DMS153 treated with DMSO at 0.1 percent for 48 hours (cell line): ENCODE measurements around the gene TFB1M.
"Not testable (repeated sequence)": the region's sequence is repeated elsewhere in the genome, so short reads cannot be mapped to it uniquely, and the experiment has no call there.

Experiments
- DNase-seq: peaks from one replicate; lab custom pipeline; 2025; ENCODE audit not compliant: unreplicated experiment; lab: John Stamatoyannopoulos, UW

TFB1M gene

GRCh38 chr6:155303361-155303870 is 10.9 kb downstream of the TFB1M start:
- no peak for DNase-seq

- DNase-seq: no peak
Measured at GRCh38 chr6:155301867-155302266, 12.4 kb downstream of the TFB1M start.

- DNase-seq: no peak
Measured at GRCh38 chr6:155297669-155298068, 16.6 kb downstream of the TFB1M start.

- no peak for DNase-seq
Measured at GRCh38 chr6:155292711-155293110, 21.6 kb downstream of the TFB1M start.

GRCh38 chr6:155291291-155291690 is 23.0 kb downstream of the TFB1M start:
- DNase-seq: no peak

GRCh38 chr6:155290491-155290890 is 23.8 kb downstream of the TFB1M start:
- no peak for DNase-seq

- DNase-seq: no peak
Measured at GRCh38 chr6:155287762-155288161, 26.5 kb downstream of the TFB1M start.

- DNase-seq: no peak
Measured at GRCh38 chr6:155284775-155285174, 29.5 kb downstream of the TFB1M start.

- no peak for DNase-seq
Measured at GRCh38 chr6:155278319-155279049, 35.8 kb downstream of the TFB1M start.

GRCh38 chr6:155276638-155277037 is 37.6 kb downstream of the TFB1M start:
- DNase-seq: no peak

- DNase-seq: no peak
Measured at GRCh38 chr6:155275808-155276480, 38.3 kb downstream of the TFB1M start.

- no peak for DNase-seq
Measured at GRCh38 chr6:155274533-155274932, 39.8 kb downstream of the TFB1M start.

GRCh38 chr6:155274106-155274505 is 40.2 kb downstream of the TFB1M start:
- no peak for DNase-seq

- no peak for DNase-seq
Measured at GRCh38 chr6:155273431-155273830, 40.9 kb downstream of the TFB1M start.

- DNase-seq: no peak
Measured at GRCh38 chr6:155272353-155273232, 41.7 kb downstream of the TFB1M start.

- DNase-seq: no peak
Measured at GRCh38 chr6:155271145-155271544, 43.1 kb downstream of the TFB1M start.

GRCh38 chr6:155270561-155271091 is 43.7 kb downstream of the TFB1M start:
- no peak for DNase-seq

- DNase-seq: no peak
Measured at GRCh38 chr6:155269765-155270164, 44.5 kb downstream of the TFB1M start.

GRCh38 chr6:155268088-155268867 is 46.0 kb downstream of the TFB1M start:
- DNase-seq: not testable (repeated sequence)

GRCh38 chr6:155267411-155267810 is 46.9 kb downstream of the TFB1M start:
- no peak for DNase-seq
